C4-2B (cell line): ENCODE results near the gene STXBP2.

Experiments
- ZFX ChIP-seq: fragments of 450-650 bp; IDR thresholded peaks from 2 replicates; pipeline ENCODE4 v1.6.1; 2017
- TF ChIP-seq, protein P1 (sequence below): fragments of 450-650 bp; conservative IDR thresholded peaks from 2 replicates; pipeline ENCODE4 v1.5.1; 2017; ENCODE audit warnings: mild to moderate bottlenecking

- TF ChIP-seq, protein P1, sequence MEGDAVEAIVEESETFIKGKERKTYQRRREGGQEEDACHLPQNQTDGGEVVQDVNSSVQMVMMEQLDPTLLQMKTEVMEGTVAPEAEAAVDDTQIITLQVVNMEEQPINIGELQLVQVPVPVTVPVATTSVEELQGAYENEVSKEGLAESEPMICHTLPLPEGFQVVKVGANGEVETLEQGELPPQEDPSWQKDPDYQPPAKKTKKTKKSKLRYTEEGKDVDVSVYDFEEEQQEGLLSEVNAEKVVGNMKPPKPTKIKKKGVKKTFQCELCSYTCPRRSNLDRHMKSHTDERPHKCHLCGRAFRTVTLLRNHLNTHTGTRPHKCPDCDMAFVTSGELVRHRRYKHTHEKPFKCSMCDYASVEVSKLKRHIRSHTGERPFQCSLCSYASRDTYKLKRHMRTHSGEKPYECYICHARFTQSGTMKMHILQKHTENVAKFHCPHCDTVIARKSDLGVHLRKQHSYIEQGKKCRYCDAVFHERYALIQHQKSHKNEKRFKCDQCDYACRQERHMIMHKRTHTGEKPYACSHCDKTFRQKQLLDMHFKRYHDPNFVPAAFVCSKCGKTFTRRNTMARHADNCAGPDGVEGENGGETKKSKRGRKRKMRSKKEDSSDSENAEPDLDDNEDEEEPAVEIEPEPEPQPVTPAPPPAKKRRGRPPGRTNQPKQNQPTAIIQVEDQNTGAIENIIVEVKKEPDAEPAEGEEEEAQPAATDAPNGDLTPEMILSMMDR = no peak
- no peak for TF ChIP-seq ZFX
These were observed 5.6 kb downstream of the STXBP2 start for GRCh38 chr19:7642295-7643030.
